Subcutaneous adipose tissue (tissue), 4 donors: ENCODE data around the gene ISM2. TPM values are rescaled to one million over a fixed set of nuclear protein-coding genes. Genes with fewer than 3 reads are reported as not detected.

Source experiments
- CTCF ChIP-seq: fragments of 450-650 bp; IDR thresholded peaks from one replicate; pipeline ENCODE4 v1.5.1; 2016; ENCODE audit warnings: low read depth, mild to moderate bottlenecking, control low read depth, antibody characterized with exemption, moderate library complexity
- total RNA-seq, 4 donors: library from RNA; depleted of rRNA; stranded (reverse); fragments of >200 nt; gene quantifications; one replicate each; pipeline ENCODE4 v1.1.0, GENCODE V29; 2016

The ISM2 gene
- total RNA-seq, 4 donors from 2014 or later: 0.16 TPM; not detected in 3

DNA sequence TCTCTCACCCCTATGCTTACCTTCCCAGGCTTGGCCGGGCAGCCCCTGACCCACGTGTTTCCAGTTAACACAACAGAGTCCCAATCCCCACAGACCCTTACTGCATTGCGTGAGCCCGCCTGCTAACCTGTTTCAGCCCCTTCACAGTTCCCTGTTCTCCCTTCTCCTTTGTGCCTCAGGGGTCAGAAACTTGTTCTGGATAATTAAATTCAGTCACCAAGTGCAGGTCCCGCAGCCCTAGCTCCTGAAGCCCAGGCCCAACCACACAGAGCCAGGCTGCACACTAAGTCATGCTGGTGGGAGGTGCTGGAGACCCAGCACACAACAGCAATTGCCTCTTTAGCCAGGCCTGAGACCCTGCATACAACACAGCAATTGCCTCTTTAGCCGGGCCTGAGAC lies 9.6 kb downstream of the ISM2 start:
- TF ChIP-seq CTCF: no peak

- TF ChIP-seq CTCF: no peak
Measured at GRCh38 chr14:77488558-77488957, 10.1 kb downstream of the ISM2 start.

- TF ChIP-seq CTCF: no peak
Measured at GRCh38 chr14:77485901-77486678, 12.5 kb downstream of the ISM2 start.

DNA sequence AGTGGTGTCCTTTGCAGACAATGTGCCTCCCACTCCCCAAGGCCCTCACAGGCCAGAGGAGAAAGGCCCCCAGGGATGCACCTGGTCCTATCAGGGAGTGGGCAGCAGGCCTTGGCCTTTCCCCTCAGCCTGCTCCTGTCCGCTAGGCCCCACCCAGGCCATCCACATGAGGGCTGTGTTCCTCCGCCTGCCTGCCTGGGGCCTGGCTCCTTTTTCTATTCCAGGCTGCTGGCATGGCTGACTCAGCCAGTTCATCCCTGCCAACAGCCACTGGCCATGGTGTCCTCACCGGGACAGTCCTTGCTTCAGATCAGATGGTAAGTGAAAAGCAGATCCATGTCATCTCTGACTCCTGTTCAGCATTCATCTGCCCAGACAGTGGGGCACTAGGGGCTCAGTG lies 13.4 kb downstream of the ISM2 start:
- no peak for TF ChIP-seq CTCF

- no peak for TF ChIP-seq CTCF
Measured at GRCh38 chr14:77482422-77482821, 16.2 kb downstream of the ISM2 start.

GRCh38 chr14:77478796-77479195 lies 19.8 kb downstream of the ISM2 start:
- no peak for TF ChIP-seq CTCF

- TF ChIP-seq CTCF: no peak
Measured at GRCh38 chr14:77478029-77478428, 20.6 kb downstream of the ISM2 start.
